GM19397 (cell line): ENCODE results near the gene AUNIP.

Experiments
- ATAC-seq: cut with Tn5 transposase; IDR thresholded peaks from one replicate; pipeline ENCODE4 v1.9.1; 2021; ENCODE audit warnings: mild to moderate bottlenecking, moderate library complexity; ENCODE audit not compliant: unreplicated experiment

Gene AUNIP

GRCh38 chr1:25832336-25833037 is 26.8 kb downstream of the AUNIP start:
- no peak for ATAC-seq

GRCh38 chr1:25831569-25832196 is 27.6 kb downstream of the AUNIP start:
- no peak for ATAC-seq

- ATAC-seq: no peak
These were observed 30.2 kb downstream of the AUNIP start for GRCh38 chr1:25829046-25829445.

GRCh38 chr1:25828491-25828890 is 30.8 kb downstream of the AUNIP start:
- no peak for ATAC-seq

- ATAC-seq: no peak
These were observed 32.7 kb downstream of the AUNIP start for GRCh38 chr1:25826571-25826970.

GRCh38 chr1:25825605-25826004 is 33.7 kb downstream of the AUNIP start:
- no peak for ATAC-seq

GRCh38 chr1:25821630-25822091 is 37.6 kb downstream of the AUNIP start:
- ATAC-seq: no peak

GRCh38 chr1:25821112-25821476 is 38.2 kb downstream of the AUNIP start:
- no peak for ATAC-seq

GRCh38 chr1:25820247-25821111 is 38.8 kb downstream of the AUNIP start:
- peak; percentile 41 for ATAC-seq

GRCh38 chr1:25819491-25820246 is 39.6 kb downstream of the AUNIP start, which contains the start of gene MTFR1L:
Gene MTFR1L (plus strand): TSS chr1:25819954. CDS start chr1:25823105, 3,151 bp downstream.
- peak; percentile 86 for ATAC-seq

GRCh38 chr1:25818569-25818968 is 40.7 kb downstream of the AUNIP start:
- ATAC-seq: no peak

- ATAC-seq: no peak
These were observed 41.3 kb downstream of the AUNIP start for GRCh38 chr1:25817840-25818501.

GRCh38 chr1:25816112-25816718 is 43.0 kb downstream of the AUNIP start:
- ATAC-seq: no peak

- ATAC-seq: no peak
These were observed 43.8 kb downstream of the AUNIP start for GRCh38 chr1:25815208-25816111.

GRCh38 chr1:25814549-25815087 is 44.6 kb downstream of the AUNIP start:
- ATAC-seq: no peak

- ATAC-seq: no peak
These were observed 45.4 kb downstream of the AUNIP start for GRCh38 chr1:25813734-25814471.

GRCh38 chr1:25813071-25813733 is 46.1 kb downstream of the AUNIP start:
- no peak for ATAC-seq
